Measurements from ENCODE around the gene ATAD2B. TPM values are rescaled to one million over a fixed set of nuclear protein-coding genes. Genes with fewer than 3 reads are reported as not detected.
"Not testable (repeated sequence)": the region's sequence is repeated elsewhere in the genome, so short reads cannot be mapped to it uniquely, and the experiment has no call there.

The ATAD2B gene
- 8.3 and 10.6 TPM in 2 replicates for total RNA-seq (2012; rRNA removed)

DNA sequence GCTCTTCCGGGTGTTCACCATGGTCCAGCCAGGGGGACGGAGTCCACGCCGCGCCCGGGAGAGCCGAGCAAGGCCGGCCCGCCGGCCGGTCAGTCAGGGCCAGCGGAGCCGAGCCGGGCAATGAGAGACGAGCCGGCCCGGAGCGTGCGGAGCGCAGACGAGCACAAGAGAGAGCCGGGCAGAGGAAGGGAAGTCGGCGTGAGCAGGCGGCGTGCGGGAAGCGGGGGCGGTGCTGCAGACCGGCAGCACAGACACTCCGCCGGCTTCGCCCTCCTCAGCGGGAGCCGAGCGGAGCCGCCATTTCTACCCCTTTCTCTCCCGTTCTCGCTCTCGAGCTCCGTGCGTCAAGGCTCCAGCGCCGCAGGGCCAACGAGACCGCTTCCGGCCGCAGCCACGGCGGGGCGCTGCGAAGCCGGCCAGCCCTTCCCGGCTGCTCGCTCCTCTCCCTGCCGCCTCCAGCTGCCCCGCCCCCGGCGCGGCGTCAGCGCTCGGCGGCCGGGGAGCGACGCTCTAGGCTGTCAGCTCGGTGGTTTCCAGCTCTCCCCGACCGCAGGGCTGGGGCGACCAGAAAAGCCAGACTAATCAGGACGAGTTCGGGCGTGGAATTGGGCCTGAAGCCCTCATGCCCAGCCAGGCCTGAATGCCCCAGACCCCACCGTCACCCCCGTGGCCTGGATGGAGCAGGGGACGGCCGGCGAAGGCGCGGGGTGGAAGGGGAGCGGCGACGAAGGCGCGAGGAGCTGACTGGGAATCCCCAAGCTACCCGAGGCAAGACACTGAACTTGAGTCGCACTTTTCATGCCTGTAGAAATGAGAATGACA, at the start of gene ATAD2B:
Gene ATAD2B (minus strand): TSS at position 374 of the 822 bp plus-strand sequence. CDS start 353 bp downstream, at position 21.
- H3K4me1 ChIP-seq (ENCODE audit: control insufficient read depth, insufficient read depth, low read length): peaks cover 8% of the 10 kb centered on the region
- H3K27me3 ChIP-seq (ENCODE audit: control insufficient read depth, insufficient read depth, low read length): no peaks in the 10 kb centered on the region
- peak within 1 kb of the TSS; percentile 80 for H3K4me3 ChIP-seq (ENCODE audit: low read length)
- H3K9me3 ChIP-seq (replicated peaks; ENCODE audit: low read length): no peaks in the 10 kb centered on the region
- H3K9ac ChIP-seq (ENCODE audit: low read depth, low read length): peak within 1 kb of the TSS; percentile 95
- peak within 1 kb of the TSS; percentile 85 for H3K4me2 ChIP-seq (ENCODE audit: low read length)
- no peaks in the 10 kb centered on the region for H3K36me3 ChIP-seq (ENCODE audit: insufficient read depth, low read length)

DNA sequence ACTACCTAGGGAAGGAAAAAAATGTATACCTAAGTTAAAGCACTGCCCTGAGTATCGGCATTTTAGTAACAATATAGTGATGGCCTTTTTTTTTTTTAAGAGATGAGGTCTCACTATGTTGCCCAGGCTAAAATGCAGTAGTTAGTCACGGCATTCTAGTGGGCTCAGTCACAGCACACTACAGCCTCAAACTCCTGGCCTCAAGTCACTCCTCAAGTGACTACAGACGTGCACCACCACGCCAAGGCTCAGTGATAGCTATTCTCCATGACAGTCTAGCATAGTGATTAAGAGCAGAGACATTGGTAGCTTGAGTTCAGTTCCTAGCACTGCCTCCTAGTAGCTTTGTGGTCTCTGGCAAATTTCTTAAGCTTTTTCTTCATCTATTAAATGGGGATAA, 40.9 kb upstream of the ATAD2B start:
- Histone ChIP-seq H3K4me2 (ENCODE audit: low read length) (no peak overlapping the region), H3K9ac (ENCODE audit: low read depth, low read length) (no peak overlapping the region)

DNA sequence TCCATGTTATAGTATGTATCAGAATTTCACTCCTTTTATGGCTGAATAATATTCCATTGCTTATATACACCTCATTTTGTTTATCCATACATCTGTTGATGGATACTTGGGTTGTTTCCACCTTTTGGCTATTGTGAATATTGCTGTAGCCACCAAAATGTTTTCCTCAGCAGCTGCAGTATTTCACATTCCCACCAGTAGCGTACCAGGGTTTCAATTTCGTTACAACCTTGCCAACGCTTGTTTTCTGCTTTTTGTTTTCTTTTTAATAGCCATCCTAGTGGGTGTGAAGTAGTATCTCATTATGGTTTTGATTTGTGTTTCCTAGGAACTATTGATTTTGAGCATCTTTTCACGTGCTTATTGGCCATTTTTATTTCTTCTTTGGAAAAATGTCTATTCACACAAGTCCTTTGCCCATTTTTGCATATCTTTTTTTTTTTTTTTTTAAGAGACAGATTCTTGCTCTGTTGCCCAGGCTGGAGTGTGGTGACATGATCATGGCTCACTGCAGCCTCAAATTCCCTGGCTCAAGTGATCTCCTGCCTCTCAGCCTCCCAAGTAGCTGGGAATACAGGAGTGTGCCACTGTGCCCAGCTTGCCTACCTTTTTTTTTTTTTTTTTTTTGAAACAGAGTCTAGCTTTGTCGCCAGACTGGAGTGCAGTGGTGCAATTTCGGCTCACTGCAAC, 27.5 kb upstream of the ATAD2B start:
- peaks cover 5% of the 10 kb centered on the region for H3K36me3 ChIP-seq (ENCODE audit: insufficient read depth, low read length)
- H3K27me3 ChIP-seq (ENCODE audit: control insufficient read depth, insufficient read depth, low read length): no peaks in the 10 kb centered on the region
- H3K9ac ChIP-seq (ENCODE audit: low read depth, low read length): peak overlapping the region; percentile 25
- H3K4me1 ChIP-seq (ENCODE audit: control insufficient read depth, insufficient read depth, low read length): peaks cover 4% of the 10 kb centered on the region
- H3K4me2 ChIP-seq (ENCODE audit: low read length): peak overlapping the region; percentile 63
- peak overlapping the region; percentile 56 for H3K4me3 ChIP-seq (ENCODE audit: low read length)
- no peaks in the 10 kb centered on the region for H3K9me3 ChIP-seq (replicated peaks; ENCODE audit: low read length)

More for the DNA sequence above, 40.9 kb upstream of the ATAD2B start:
- Histone ChIP-seq H3K4me1 (ENCODE audit: control insufficient read depth, insufficient read depth, low read length) (no peaks in the 10 kb centered on the region), H3K4me3 (ENCODE audit: low read length) (no peak overlapping the region), H3K27me3 (ENCODE audit: control insufficient read depth, insufficient read depth, low read length) (no peaks in the 10 kb centered on the region), H3K36me3 (ENCODE audit: insufficient read depth, low read length) (peaks cover 10% of the 10 kb centered on the region), H3K9me3 (replicated peaks; ENCODE audit: low read length) (no peaks in the 10 kb centered on the region)

DNA sequence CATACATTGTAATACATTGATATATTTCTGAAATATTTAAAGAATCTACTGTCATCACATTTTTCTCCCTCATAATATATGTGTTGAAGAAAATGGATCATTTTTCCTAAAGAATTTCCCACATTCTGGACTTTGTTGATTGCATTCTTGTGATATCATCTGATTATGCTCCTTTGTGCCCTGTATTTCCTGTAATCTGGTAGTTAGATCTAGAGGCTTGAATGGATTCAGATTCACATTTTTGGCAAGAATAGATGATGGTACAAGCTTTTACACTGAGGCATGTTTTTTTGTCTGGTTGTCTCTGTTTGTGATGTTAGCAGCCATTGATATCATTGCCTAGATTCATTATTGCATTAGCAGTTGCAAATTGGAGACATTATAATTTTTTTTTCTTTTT, 26.7 kb upstream of the ATAD2B start:
- H3K36me3 ChIP-seq (ENCODE audit: insufficient read depth, low read length): peaks cover 2% of the 10 kb centered on the region
- H3K9ac ChIP-seq (ENCODE audit: low read depth, low read length): no peak overlapping the region
- H3K27me3 ChIP-seq (ENCODE audit: control insufficient read depth, insufficient read depth, low read length): no peaks in the 10 kb centered on the region
- H3K9me3 ChIP-seq (replicated peaks; ENCODE audit: low read length): no peaks in the 10 kb centered on the region
- no peak overlapping the region for H3K4me3 ChIP-seq (ENCODE audit: low read length)
- peaks cover 4% of the 10 kb centered on the region for H3K4me1 ChIP-seq (ENCODE audit: control insufficient read depth, insufficient read depth, low read length)
- H3K4me2 ChIP-seq (ENCODE audit: low read length): no peak overlapping the region

DNA sequence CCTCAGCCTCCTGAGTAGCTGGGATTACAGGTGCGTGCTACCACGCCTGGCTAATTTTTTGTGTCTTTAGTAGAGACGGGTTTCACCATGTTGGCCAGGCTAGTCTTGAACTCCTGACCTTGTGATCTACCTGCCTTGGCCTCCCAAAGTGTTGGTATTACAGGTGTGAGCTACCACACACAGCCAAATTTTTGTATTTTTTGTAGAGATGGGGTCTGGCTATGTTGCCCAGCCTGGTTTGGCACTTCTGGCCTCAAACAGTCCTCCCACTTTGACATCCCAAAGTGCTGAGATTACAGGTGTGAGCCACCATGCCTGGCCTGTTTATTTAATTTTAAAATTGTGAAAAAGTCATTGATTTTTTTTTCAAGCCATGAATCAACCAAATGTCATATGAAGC, 25.6 kb upstream of the ATAD2B start:
- H3K4me2 ChIP-seq (ENCODE audit: low read length); H3K9ac ChIP-seq (ENCODE audit: low read depth, low read length); H3K4me1 ChIP-seq (ENCODE audit: control insufficient read depth, insufficient read depth, low read length); H3K4me3 ChIP-seq (ENCODE audit: low read length); H3K36me3 ChIP-seq (ENCODE audit: insufficient read depth, low read length); H3K27me3 ChIP-seq (ENCODE audit: control insufficient read depth, insufficient read depth, low read length); H3K9me3 ChIP-seq (replicated peaks; ENCODE audit: low read length): not testable (repeated sequence)

DNA sequence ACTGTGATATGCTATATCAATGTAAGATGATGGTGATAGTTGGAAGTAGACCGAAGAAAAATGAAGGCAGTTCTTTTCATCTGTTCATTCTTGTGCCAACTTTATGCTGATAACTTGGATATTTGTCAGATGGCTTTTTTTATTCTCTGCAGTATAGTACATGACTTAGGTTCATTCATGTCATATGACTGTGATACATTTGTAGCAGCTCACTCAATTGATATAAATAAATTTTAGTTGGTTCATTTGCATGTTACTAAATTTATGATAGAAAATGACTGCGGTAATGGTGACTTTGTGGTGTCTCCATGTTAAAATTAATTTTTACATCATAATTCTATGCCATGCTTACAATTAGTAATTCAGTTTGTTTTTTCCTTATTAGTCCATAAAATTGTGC, 20.4 kb upstream of the ATAD2B start:
- peaks cover 12% of the 10 kb centered on the region for H3K4me1 ChIP-seq (ENCODE audit: control insufficient read depth, insufficient read depth, low read length)
- H3K9me3 ChIP-seq (replicated peaks; ENCODE audit: low read length): no peaks in the 10 kb centered on the region
- H3K4me3 ChIP-seq (ENCODE audit: low read length): no peak overlapping the region
- no peaks in the 10 kb centered on the region for H3K27me3 ChIP-seq (ENCODE audit: control insufficient read depth, insufficient read depth, low read length)
- no peak overlapping the region for H3K4me2 ChIP-seq (ENCODE audit: low read length)
- H3K36me3 ChIP-seq (ENCODE audit: insufficient read depth, low read length): no peaks in the 10 kb centered on the region
- H3K9ac ChIP-seq (ENCODE audit: low read depth, low read length): no peak overlapping the region

- H3K9ac ChIP-seq (ENCODE audit: low read depth, low read length): no peak overlapping the region
- no peaks in the 10 kb centered on the region for H3K36me3 ChIP-seq (ENCODE audit: insufficient read depth, low read length)
- no peak overlapping the region for H3K4me3 ChIP-seq (ENCODE audit: low read length)
- no peaks in the 10 kb centered on the region for H3K9me3 ChIP-seq (replicated peaks; ENCODE audit: low read length)
- no peaks in the 10 kb centered on the region for H3K27me3 ChIP-seq (ENCODE audit: control insufficient read depth, insufficient read depth, low read length)
- no peak overlapping the region for H3K4me2 ChIP-seq (ENCODE audit: low read length)
- peaks cover 19% of the 10 kb centered on the region for H3K4me1 ChIP-seq (ENCODE audit: control insufficient read depth, insufficient read depth, low read length)
Measured at GRCh38 chr2:23944976-23945375, 18.1 kb upstream of the ATAD2B start.

GRCh38 chr2:23944527-23944926, 17.6 kb upstream of the ATAD2B start:
- Histone ChIP-seq H3K36me3 (ENCODE audit: insufficient read depth, low read length) (no peaks in the 10 kb centered on the region), H3K4me2 (ENCODE audit: low read length) (peak overlapping the region; percentile 35), H3K9me3 (replicated peaks; ENCODE audit: low read length) (no peaks in the 10 kb centered on the region), H3K27me3 (ENCODE audit: control insufficient read depth, insufficient read depth, low read length) (no peaks in the 10 kb centered on the region), H3K4me1 (ENCODE audit: control insufficient read depth, insufficient read depth, low read length) (peaks cover 21% of the 10 kb centered on the region), H3K4me3 (ENCODE audit: low read length) (no peak overlapping the region), H3K9ac (ENCODE audit: low read depth, low read length) (no peak overlapping the region)

- no peak overlapping the region for H3K9ac ChIP-seq (ENCODE audit: low read depth, low read length)
- no peaks in the 10 kb centered on the region for H3K9me3 ChIP-seq (replicated peaks; ENCODE audit: low read length)
- no peak overlapping the region for H3K4me3 ChIP-seq (ENCODE audit: low read length)
- no peak overlapping the region for H3K4me2 ChIP-seq (ENCODE audit: low read length)
- no peaks in the 10 kb centered on the region for H3K36me3 ChIP-seq (ENCODE audit: insufficient read depth, low read length)
- no peaks in the 10 kb centered on the region for H3K27me3 ChIP-seq (ENCODE audit: control insufficient read depth, insufficient read depth, low read length)
- H3K4me1 ChIP-seq (ENCODE audit: control insufficient read depth, insufficient read depth, low read length): peaks cover 26% of the 10 kb centered on the region
Measured at GRCh38 chr2:23943666-23944065, 16.7 kb upstream of the ATAD2B start.

DNA sequence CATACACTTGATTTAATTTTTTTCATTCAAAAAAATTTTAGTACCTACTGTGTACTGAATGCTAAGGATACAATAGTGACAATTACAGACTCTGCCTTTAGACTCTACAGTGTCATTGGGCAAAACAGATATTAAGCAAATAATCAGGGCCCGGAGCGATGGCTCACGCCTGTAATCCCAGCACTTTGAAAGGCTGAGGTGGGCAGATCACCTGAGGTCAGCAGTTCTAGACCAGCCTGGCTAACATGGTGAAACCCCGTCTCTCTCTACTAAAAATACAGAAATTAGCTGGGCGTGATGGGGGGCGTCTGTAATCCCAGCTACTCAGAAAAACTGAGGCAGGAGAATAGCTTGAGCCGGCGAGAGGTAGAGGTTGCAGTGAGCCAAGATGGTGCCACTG, 14.7 kb upstream of the ATAD2B start:
- Histone ChIP-seq H3K9me3 (replicated peaks; ENCODE audit: low read length) (no peaks in the 10 kb centered on the region), H3K27me3 (ENCODE audit: control insufficient read depth, insufficient read depth, low read length) (no peaks in the 10 kb centered on the region), H3K9ac (ENCODE audit: low read depth, low read length) (peak overlapping the region; percentile 95), H3K4me2 (ENCODE audit: low read length) (peak overlapping the region; percentile 99), H3K36me3 (ENCODE audit: insufficient read depth, low read length) (no peaks in the 10 kb centered on the region), H3K4me3 (ENCODE audit: low read length) (peak overlapping the region; percentile 93), H3K4me1 (ENCODE audit: control insufficient read depth, insufficient read depth, low read length) (peaks cover 26% of the 10 kb centered on the region)

GRCh38 chr2:23940718-23941620, 14.0 kb upstream of the ATAD2B start:
- Histone ChIP-seq H3K27me3 (ENCODE audit: control insufficient read depth, insufficient read depth, low read length) (no peaks in the 10 kb centered on the region), H3K9me3 (replicated peaks; ENCODE audit: low read length) (no peaks in the 10 kb centered on the region), H3K4me3 (ENCODE audit: low read length) (peak overlapping the region; percentile 93), H3K36me3 (ENCODE audit: insufficient read depth, low read length) (no peaks in the 10 kb centered on the region), H3K4me2 (ENCODE audit: low read length) (peak overlapping the region; percentile 99), H3K9ac (ENCODE audit: low read depth, low read length) (peak overlapping the region; percentile 95), H3K4me1 (ENCODE audit: control insufficient read depth, insufficient read depth, low read length) (peaks cover 26% of the 10 kb centered on the region)
